ENCODE data around the gene ZFPM1. TPM values are rescaled to one million over a fixed set of nuclear protein-coding genes. Genes with fewer than 3 reads are reported as not detected.
"Not testable (repeated sequence)": the region's sequence is repeated elsewhere in the genome, so short reads cannot be mapped to it uniquely, and the experiment has no call there.

Gene ZFPM1
- total RNA-seq, 3 donors from 2014 or later = 0.32 to 2.9 (median 2.3) TPM

- Histone ChIP-seq H3K4me1 (no peaks in the 10 kb centered on the region), H3K27ac (no peak overlapping the region), H3K27me3 (no peaks in the 10 kb centered on the region), H3K4me3 (no peak overlapping the region), H3K36me3 (no peaks in the 10 kb centered on the region), H3K9me3 (no peaks in the 10 kb centered on the region)
- DNase-seq (ENCODE audit: low spot score in 2 of 2) = no peak
- TF ChIP-seq POLR2A (IDR thresholded peaks at IDR 0.05) = no peak
- TF ChIP-seq POLR2AphosphoS5 (IDR thresholded peaks at IDR 0.05) = no peak
- TF ChIP-seq CTCF (IDR thresholded peaks at IDR 0.05) = no peak
- intact Hi-C loops (cut with DNase I; ENCODE audit: low total_unique reads) = no loop called here
Observed at GRCh38 chr16:88467541-88467944, 14.5 kb downstream of the ZFPM1 start.

- H3K27me3 ChIP-seq = no peaks in the 10 kb centered on the region
- no peak overlapping the region for H3K4me3 ChIP-seq
- no peaks in the 10 kb centered on the region for H3K36me3 ChIP-seq
- no peaks in the 10 kb centered on the region for H3K9me3 ChIP-seq
- no peaks in the 10 kb centered on the region for H3K4me1 ChIP-seq
- no peak for DNase-seq (ENCODE audit: low spot score in 2 of 2)
- no peak overlapping the region for H3K27ac ChIP-seq
- intact Hi-C loops (cut with DNase I; ENCODE audit: low total_unique reads) = no loop called here
- no peak for TF ChIP-seq POLR2AphosphoS5 (IDR thresholded peaks at IDR 0.05)
- TF ChIP-seq POLR2A (IDR thresholded peaks at IDR 0.05) = no peak
- TF ChIP-seq CTCF (IDR thresholded peaks at IDR 0.05) = no peak
Observed at GRCh38 chr16:88468275-88469129, 15.4 kb downstream of the ZFPM1 start.

DNA sequence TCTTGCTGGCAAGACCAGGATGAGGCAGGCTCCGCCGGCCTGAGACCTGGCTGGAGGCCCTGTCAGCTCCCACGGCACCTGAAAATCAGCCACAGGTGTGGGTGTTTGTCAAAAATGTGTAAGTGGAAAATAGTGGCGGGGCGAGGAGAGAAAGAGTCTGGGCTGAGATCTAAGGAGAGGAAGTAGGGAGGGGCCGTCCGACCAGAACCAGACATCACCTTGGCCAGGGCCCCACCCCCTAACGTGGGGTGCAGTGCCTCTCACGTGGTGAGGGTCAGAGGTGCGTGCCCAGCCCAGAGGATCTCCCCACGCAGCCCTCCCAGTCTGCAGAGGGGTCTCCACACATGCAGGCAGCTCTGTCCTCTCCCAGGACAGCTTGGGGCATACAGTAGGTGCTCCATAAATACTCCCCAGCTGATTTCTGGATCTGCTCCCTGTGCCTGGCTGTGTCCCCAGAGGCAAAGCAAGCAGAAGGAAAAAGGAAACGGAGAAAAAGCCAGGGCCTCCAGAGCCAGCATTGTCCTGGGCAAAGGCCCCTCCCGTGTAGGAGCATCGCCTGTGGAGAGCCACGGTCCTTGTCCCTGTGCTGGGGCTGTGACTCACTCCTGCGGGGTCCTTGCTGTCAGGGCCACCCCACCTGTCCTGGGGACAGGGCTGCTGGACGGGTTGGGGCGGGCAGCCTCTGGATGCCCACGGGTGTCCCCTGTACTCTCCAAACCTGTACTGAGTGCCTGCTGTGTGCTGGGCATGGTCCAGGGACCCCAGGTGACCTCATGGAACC is 16.7 kb downstream of the ZFPM1 start:
- TF ChIP-seq POLR2AphosphoS5 (IDR thresholded peaks at IDR 0.05) = no peak
- no peak for TF ChIP-seq POLR2A (IDR thresholded peaks at IDR 0.05)
- no peak for TF ChIP-seq CTCF (IDR thresholded peaks at IDR 0.05)
- no peaks in the 10 kb centered on the region for H3K4me1 ChIP-seq
- H3K4me3 ChIP-seq = no peak overlapping the region
- intact Hi-C loops (cut with DNase I; ENCODE audit: low total_unique reads) = no loop called here
- DNase-seq (ENCODE audit: low spot score in 2 of 2) = no peak
- no peaks in the 10 kb centered on the region for H3K36me3 ChIP-seq
- H3K27me3 ChIP-seq = no peaks in the 10 kb centered on the region
- H3K27ac ChIP-seq = no peak overlapping the region
- H3K9me3 ChIP-seq = no peaks in the 10 kb centered on the region

- DNase-seq (ENCODE audit: low spot score in 2 of 2); H3K27ac ChIP-seq; intact Hi-C loops (cut with DNase I; ENCODE audit: low total_unique reads): not testable (repeated sequence)
Observed at GRCh38 chr16:88470396-88470680, 17.3 kb downstream of the ZFPM1 start.

DNA sequence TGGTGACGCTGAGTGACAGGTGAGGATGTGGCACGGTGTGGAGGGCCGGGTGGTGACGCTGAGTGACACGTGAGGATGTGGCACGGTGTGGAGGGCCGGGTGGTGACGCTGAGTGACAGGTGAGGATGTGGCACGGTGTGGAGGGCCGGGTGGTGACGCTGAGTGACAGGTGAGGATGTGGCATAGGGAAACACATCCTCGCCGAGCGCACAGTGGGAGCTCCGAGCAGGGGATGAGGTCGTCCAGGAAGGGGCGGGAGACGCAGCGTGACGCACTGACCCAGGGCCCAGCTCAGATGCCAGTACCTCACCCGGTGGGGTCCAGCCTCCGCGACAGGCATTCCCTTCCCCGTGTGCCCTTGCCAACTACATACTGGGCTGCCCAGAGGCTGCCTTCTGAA is 17.6 kb downstream of the ZFPM1 start:
- H3K9me3 ChIP-seq; intact Hi-C loops (cut with DNase I; ENCODE audit: low total_unique reads); H3K4me1 ChIP-seq; H3K27ac ChIP-seq; DNase-seq (ENCODE audit: low spot score in 2 of 2); H3K27me3 ChIP-seq; H3K36me3 ChIP-seq; H3K4me3 ChIP-seq: not testable (repeated sequence)

More at GRCh38 chr16:88470396-88470680, 17.3 kb downstream of the ZFPM1 start:
- not testable (repeated sequence) for H3K9me3 ChIP-seq, H3K27me3 ChIP-seq, H3K4me3 ChIP-seq, H3K36me3 ChIP-seq, H3K4me1 ChIP-seq

DNA sequence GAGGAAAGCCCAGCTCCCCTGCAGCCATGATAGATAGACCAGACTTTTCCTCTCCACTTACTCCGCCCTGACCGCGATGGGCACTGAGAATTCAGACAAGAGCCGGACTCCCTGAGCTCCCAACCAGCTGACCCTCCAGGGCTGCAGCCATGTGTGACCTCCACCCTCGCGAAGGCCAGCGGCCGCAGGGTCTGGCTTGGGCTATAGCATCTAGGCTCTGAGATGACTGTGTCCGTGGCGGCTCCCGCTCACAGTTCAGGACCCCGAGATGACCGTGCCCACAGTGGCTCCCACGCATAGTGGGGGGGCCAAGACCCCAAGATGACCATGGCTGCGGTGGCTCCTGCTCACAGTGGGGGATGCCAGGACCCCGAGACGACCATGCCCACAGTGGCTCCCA is 18.0 kb downstream of the ZFPM1 start:
- H3K4me1 ChIP-seq = no peaks in the 10 kb centered on the region
- H3K27ac ChIP-seq = no peak overlapping the region
- no peak overlapping the region for H3K4me3 ChIP-seq
- intact Hi-C loops (cut with DNase I; ENCODE audit: low total_unique reads) = no loop called here
- DNase-seq (ENCODE audit: low spot score in 2 of 2) = no peak
- H3K36me3 ChIP-seq = no peaks in the 10 kb centered on the region
- no peak for TF ChIP-seq POLR2A (IDR thresholded peaks at IDR 0.05)
- TF ChIP-seq POLR2AphosphoS5 (IDR thresholded peaks at IDR 0.05) = no peak
- TF ChIP-seq CTCF (IDR thresholded peaks at IDR 0.05) = no peak
- H3K9me3 ChIP-seq = no peaks in the 10 kb centered on the region
- H3K27me3 ChIP-seq = no peaks in the 10 kb centered on the region
